ENCODE results near the gene CNTFR. TPM values are rescaled to one million over a fixed set of nuclear protein-coding genes. Genes with fewer than 3 reads are reported as not detected.

Gene CNTFR
- total RNA-seq, 1 experiment from 2014 or later, result 4.5 TPM

DNA sequence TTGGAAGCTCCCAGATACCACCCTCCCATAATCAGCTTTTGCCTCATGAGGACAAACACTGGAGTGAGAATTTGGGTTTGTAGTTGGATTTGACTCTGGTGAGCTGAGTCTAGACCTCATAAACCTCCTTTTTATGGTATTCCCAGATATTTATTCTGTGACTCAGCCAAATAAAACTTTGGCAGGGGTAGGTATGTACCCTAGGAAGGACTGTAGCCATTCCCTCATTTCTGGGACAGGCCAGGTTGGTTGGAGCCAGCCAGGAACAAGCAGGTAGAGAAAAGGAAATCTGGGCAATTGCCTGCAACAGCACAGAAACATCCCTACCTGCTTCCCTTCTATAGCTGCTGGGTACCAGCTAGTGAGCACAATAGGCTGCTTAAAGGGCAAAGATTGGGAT, 86.1 kb downstream of the CNTFR start:
- H3K27me3 ChIP-seq (replicated peaks; ENCODE audit: insufficient read depth, low read depth, low read length, poor library complexity), result no peaks in the 10 kb centered on the region
- intact Hi-C loops (cut with micrococcal nuclease; ENCODE audit: unreplicated experiment), result loop anchor here (5.0 kb wide), 2 partner anchors 86 to 99 kb away; no protein-coding TSS in a partner anchor
- BruUV-seq (replicated peaks), result no TSS peak

GRCh38 chr9:34502891-34503290, 86.6 kb downstream of the CNTFR start:
- BruUV-seq (replicated peaks), result no TSS peak
- H3K9me3 ChIP-seq (ENCODE audit: low read depth, low read length, poor library complexity, severe bottlenecking), result no peaks in the 10 kb centered on the region

More for the DNA sequence above, 86.1 kb downstream of the CNTFR start:
- no peaks in the 10 kb centered on the region for H3K9me3 ChIP-seq (ENCODE audit: low read depth, low read length, poor library complexity, severe bottlenecking)
- no peak overlapping the region for H3K4me3 ChIP-seq (ENCODE audit: low read depth, low read length, poor library complexity, severe bottlenecking)
- no peak for DNase-seq (ENCODE audit: low spot score)
- CTCF ChIA-PET, result interaction anchor here (2.2 kb wide), 1 partner anchor 100 kb away, joined by 8 read pairs; no protein-coding TSS in a partner anchor
- H3K27ac ChIP-seq (ENCODE audit: low read depth, low read length, poor library complexity, severe bottlenecking), result no peak overlapping the region
- H3K4me1 ChIP-seq (ENCODE audit: insufficient read depth, low read length, poor library complexity, severe bottlenecking), result no peaks in the 10 kb centered on the region
- POLR2A ChIA-PET (ENCODE audit: low non-redundant PET), result no interaction called here
- no peaks in the 10 kb centered on the region for H3K36me3 ChIP-seq (ENCODE audit: insufficient read depth, low read length, poor library complexity, severe bottlenecking)
- TF ChIP-seq CTCF (conservative IDR thresholded peaks at IDR 0.05; ENCODE audit: low read depth, low read length) (no peak), EZH2 (IDR thresholded peaks at IDR 0.05; ENCODE audit: borderline replicate concordance, low read depth, low read length, poor library complexity, severe bottlenecking) (no peak)

GRCh38 chr9:34502471-34502870, 87.1 kb downstream of the CNTFR start:
- H3K9me3 ChIP-seq (ENCODE audit: low read depth, low read length, poor library complexity, severe bottlenecking), result no peaks in the 10 kb centered on the region
- H3K4me1 ChIP-seq (ENCODE audit: insufficient read depth, low read length, poor library complexity, severe bottlenecking), result no peaks in the 10 kb centered on the region
- intact Hi-C loops (cut with micrococcal nuclease; ENCODE audit: unreplicated experiment), result loop anchor here (5.0 kb wide), 2 partner anchors 85 to 100 kb away; no protein-coding TSS in a partner anchor
- ChIA-PET CTCF (interaction anchor here (0.7 to 2.2 kb wide), 2 partner anchors 64 to 99 kb away, joined by 3 to 8 read pairs; no protein-coding TSS in a partner anchor), POLR2A (ENCODE audit: low non-redundant PET) (interaction anchor here (0.5 kb wide), 1 partner anchor 98 kb away, joined by 3 read pairs; no protein-coding TSS in a partner anchor)
- DNase-seq (ENCODE audit: low spot score), result no peak
- no peaks in the 10 kb centered on the region for H3K27me3 ChIP-seq (replicated peaks; ENCODE audit: insufficient read depth, low read depth, low read length, poor library complexity)
- H3K36me3 ChIP-seq (ENCODE audit: insufficient read depth, low read length, poor library complexity, severe bottlenecking), result no peaks in the 10 kb centered on the region
- H3K27ac ChIP-seq (ENCODE audit: low read depth, low read length, poor library complexity, severe bottlenecking), result no peak overlapping the region
- no peak overlapping the region for H3K4me3 ChIP-seq (ENCODE audit: low read depth, low read length, poor library complexity, severe bottlenecking)
- TF ChIP-seq EZH2 (IDR thresholded peaks at IDR 0.05; ENCODE audit: borderline replicate concordance, low read depth, low read length, poor library complexity, severe bottlenecking) (no peak), CTCF (conservative IDR thresholded peaks at IDR 0.05; ENCODE audit: low read depth, low read length) (no peak)
- no TSS peak for BruUV-seq (replicated peaks)

More at GRCh38 chr9:34502891-34503290, 86.6 kb downstream of the CNTFR start:
- ChIA-PET POLR2A (ENCODE audit: low non-redundant PET) (no interaction called here), CTCF (interaction anchor here (2.2 kb wide), 1 partner anchor 99 kb away, joined by 8 read pairs; no protein-coding TSS in a partner anchor)
- Histone ChIP-seq H3K27ac (ENCODE audit: low read depth, low read length, poor library complexity, severe bottlenecking) (no peak overlapping the region), H3K36me3 (ENCODE audit: insufficient read depth, low read length, poor library complexity, severe bottlenecking) (no peaks in the 10 kb centered on the region), H3K4me1 (ENCODE audit: insufficient read depth, low read length, poor library complexity, severe bottlenecking) (no peaks in the 10 kb centered on the region), H3K27me3 (replicated peaks; ENCODE audit: insufficient read depth, low read depth, low read length, poor library complexity) (no peaks in the 10 kb centered on the region), H3K4me3 (ENCODE audit: low read depth, low read length, poor library complexity, severe bottlenecking) (no peak overlapping the region)
- DNase-seq (ENCODE audit: low spot score), result no peak
- TF ChIP-seq CTCF (conservative IDR thresholded peaks at IDR 0.05; ENCODE audit: low read depth, low read length), result no peak
- intact Hi-C loops (cut with micrococcal nuclease; ENCODE audit: unreplicated experiment), result loop anchor here (5.0 kb wide), 2 partner anchors 86 to 99 kb away; no protein-coding TSS in a partner anchor

Data from A673 (cell line).